ENCODE measurements around the gene NAP1L5.

- no peak for TF ChIP-seq CTCF (IDR thresholded peaks at IDR 0.05 in 2 of 3, conservative IDR thresholded peaks at IDR 0.05 in 1 of 3; ENCODE audit: borderline replicate concordance in 1 of 3, insufficient read depth in 1 of 3, low read depth in 2 of 3, low read length in 2 of 3)
- no peak for TF ChIP-seq REST (IDR thresholded peaks at IDR 0.05; ENCODE audit: low read depth)
- TF ChIP-seq POLR2A (IDR thresholded peaks at IDR 0.05; ENCODE audit: borderline replicate concordance, extremely low read depth, insufficient read depth, insufficient read length): no peak
Measured at GRCh38 chr4:88731381-88731780, 33.8 kb upstream of the NAP1L5 start.

Measured in HCT116 (cell line).